PC-3 (cell line): Measurements from ENCODE around the gene GHRL. TPM values are rescaled to one million over a fixed set of nuclear protein-coding genes. Genes with fewer than 3 reads are reported as not detected.

Experiments
- ATAC-seq: fragments of 200-7000 bp; cut with Tn5 transposase; 2 replicates; pipeline ENCODE4 v1.9.1; 2020; ENCODE audit warnings: mild to moderate bottlenecking, moderate library complexity
- BruUV-seq: library from RNA; stranded (reverse); fragments of 400-500 nt; replicated peaks from 2 replicates; lab custom pipeline; 2021; lab: Mats Ljungman, UMichigan
- CTCF ChIA-PET: fragments of 300-600 bp; sonication (Branson Sonifier 250); formaldehyde crosslinking; loops from one replicate; lab custom pipeline; 2022; ENCODE audit warnings: antibody characterized with exemption; lab: Charles Lee
- POLR2A ChIA-PET: fragments of 300-600 bp; sonication (Branson Sonifier 250); formaldehyde crosslinking; loops from one replicate; lab custom pipeline; 2022; ENCODE audit warnings: antibody characterized with exemption; ENCODE audit not compliant: unreplicated experiment; lab: Charles Lee
- DNase-seq: peaks from one replicate; pipeline ENCODE4 v3.0.0-alpha.2; 2015
- H2AFZ ChIP-seq: fragments of 300-600 bp; sonication (generic); 2 replicates; pipeline ENCODE4 v1.6.0; 2016; ENCODE audit warnings: antibody characterized with exemption, low read length
- H3F3A ChIP-seq: fragments of 300-600 bp; sonication (generic); one replicate; pipeline ENCODE4 v1.6.0; 2017; ENCODE audit warnings: antibody characterized with exemption, low read length, control low read depth, mild to moderate bottlenecking; ENCODE audit not compliant: unreplicated experiment
- H3K27ac ChIP-seq: fragments of 300-600 bp; sonication (generic); 2 replicates; pipeline ENCODE4 v1.5.1; 2016; ENCODE audit warnings: mild to moderate bottlenecking, low read length
- H3K27me3 ChIP-seq: fragments of 300-600 bp; sonication (generic); 2 replicates; pipeline ENCODE4 v1.6.1; 2016; ENCODE audit warnings: low read length, mixed read lengths
- H3K36me3 ChIP-seq: fragments of 300-600 bp; sonication (generic); 2 replicates; pipeline ENCODE4 v1.6.1; 2016; ENCODE audit warnings: low read depth, mixed run types, low read length, mixed read lengths
- H3K4me1 ChIP-seq: fragments of 300-600 bp; sonication (generic); 2 replicates; pipeline ENCODE4 v1.5.1; 2016; ENCODE audit warnings: low read length; ENCODE audit not compliant: insufficient read depth
- H3K4me2 ChIP-seq: fragments of 300-600 bp; sonication (generic); 2 replicates; pipeline ENCODE4 v1.6.0; 2016; ENCODE audit warnings: low read length
- H3K4me3 ChIP-seq: fragments of 300-600 bp; sonication (generic); 2 replicates; pipeline ENCODE4 v1.5.1; 2016; ENCODE audit warnings: mild to moderate bottlenecking, low read length, mixed read lengths
- H3K79me2 ChIP-seq: fragments of 300-600 bp; sonication (generic); 2 replicates; pipeline ENCODE4 v1.6.1; 2017; ENCODE audit warnings: low read length, mixed read lengths
- H3K9ac ChIP-seq: fragments of 300-600 bp; sonication (generic); 2 replicates; pipeline ENCODE4 v1.6.0; 2016; ENCODE audit warnings: mild to moderate bottlenecking, low read length
- H3K9me2 ChIP-seq: fragments of 300-600 bp; sonication (generic); replicated peaks from 2 replicates; pipeline ENCODE4 v1.6.1; 2016; ENCODE audit warnings: mixed run types, low read length, mixed read lengths
- H3K9me3 ChIP-seq: fragments of 300-600 bp; sonication (generic); 2 replicates; pipeline ENCODE4 v1.6.1; 2016; ENCODE audit warnings: low read length, mixed read lengths
- H4K20me1 ChIP-seq: fragments of 300-600 bp; sonication (generic); 2 replicates; pipeline ENCODE4 v1.6.1; 2016; ENCODE audit warnings: low read length, mixed read lengths
- EZH2 ChIP-seq: fragments of 300-600 bp; sonication (generic); IDR thresholded peaks from one replicate; pipeline ENCODE4 v1.6.1; 2017; ENCODE audit warnings: antibody characterized with exemption, mild to moderate bottlenecking, low read length; ENCODE audit not compliant: unreplicated experiment
- EZH2phosphoT487 ChIP-seq: fragments of 300-600 bp; sonication (generic); IDR thresholded peaks from 2 replicates; pipeline ENCODE4 v1.6.1; 2018; ENCODE audit warnings: mild to moderate bottlenecking, antibody characterized with exemption, low read length, borderline replicate concordance
- intact Hi-C: fragments of 100-400 bp; cut with micrococcal nuclease; formaldehyde crosslinking; loops from 2 replicates; pipeline ENCODE4 v1.9.0; 2023
- total RNA-seq: library from RNA; depleted of rRNA; stranded (reverse); fragments of >200 nt; gene quantifications from 2 replicates; pipeline ENCODE4 v1.2.3, GENCODE V29; 2014
- TF ChIP-seq, protein P1 (sequence below): fragments of 300-600 bp; sonication (generic); conservative IDR thresholded peaks from 2 replicates; pipeline ENCODE4 v1.5.1; 2017; ENCODE audit warnings: antibody characterized with exemption, low read depth, mild to moderate bottlenecking, low read length

Gene GHRL
- total RNA-seq, 1 experiment from 2014 or later = not detected

DNA sequence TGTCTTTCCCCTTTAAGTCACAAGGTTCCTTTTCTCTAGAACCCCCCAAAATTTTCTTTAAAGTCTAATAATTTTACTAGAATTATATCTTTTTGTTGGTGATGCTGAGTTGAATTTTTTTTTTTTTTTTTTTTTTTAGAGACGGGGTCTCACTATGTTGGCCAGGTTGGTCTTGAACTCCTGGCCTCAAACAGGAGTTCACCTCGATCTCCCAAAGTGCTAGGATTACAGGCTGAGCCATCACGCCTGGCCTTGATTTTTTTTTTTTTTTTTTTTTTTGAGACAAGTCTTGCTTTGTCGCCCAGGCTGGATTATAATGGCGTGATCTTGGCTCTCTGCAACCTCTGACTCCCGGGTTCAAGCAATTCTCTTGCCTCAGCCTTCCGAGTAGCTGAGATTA is 15.9 kb upstream of the GHRL start:
- CTCF ChIA-PET = no interaction called here

GRCh38 chr3:10306156-10306555 is 13.4 kb upstream of the GHRL start:
- BruUV-seq = no TSS peak
- Histone ChIP-seq H3K4me3 (no peak overlapping the region), H3K36me3 (peaks cover 55% of the 10 kb centered on the region), H3K27ac (no peak overlapping the region), H3K9me3 (no peaks in the 10 kb centered on the region), H3K4me1 (no peaks in the 10 kb centered on the region), H3K9ac (no peak overlapping the region), H2AFZ (no peak overlapping the region), H3K4me2 (no peak overlapping the region), H4K20me1 (no peaks in the 10 kb centered on the region), H3K79me2 (no peaks in the 10 kb centered on the region), H3F3A (no peaks in the 10 kb centered on the region), H3K9me2 (no peaks in the 10 kb centered on the region), H3K27me3 (no peaks in the 10 kb centered on the region)
- DNase-seq (no peak), ATAC-seq (no peak)
- ChIA-PET CTCF (no interaction called here), POLR2A (no interaction called here)
- intact Hi-C loops = no loop called here
- TF ChIP-seq EZH2 (no peak), EZH2phosphoT487 (no peak)
- TF ChIP-seq, protein P1, sequence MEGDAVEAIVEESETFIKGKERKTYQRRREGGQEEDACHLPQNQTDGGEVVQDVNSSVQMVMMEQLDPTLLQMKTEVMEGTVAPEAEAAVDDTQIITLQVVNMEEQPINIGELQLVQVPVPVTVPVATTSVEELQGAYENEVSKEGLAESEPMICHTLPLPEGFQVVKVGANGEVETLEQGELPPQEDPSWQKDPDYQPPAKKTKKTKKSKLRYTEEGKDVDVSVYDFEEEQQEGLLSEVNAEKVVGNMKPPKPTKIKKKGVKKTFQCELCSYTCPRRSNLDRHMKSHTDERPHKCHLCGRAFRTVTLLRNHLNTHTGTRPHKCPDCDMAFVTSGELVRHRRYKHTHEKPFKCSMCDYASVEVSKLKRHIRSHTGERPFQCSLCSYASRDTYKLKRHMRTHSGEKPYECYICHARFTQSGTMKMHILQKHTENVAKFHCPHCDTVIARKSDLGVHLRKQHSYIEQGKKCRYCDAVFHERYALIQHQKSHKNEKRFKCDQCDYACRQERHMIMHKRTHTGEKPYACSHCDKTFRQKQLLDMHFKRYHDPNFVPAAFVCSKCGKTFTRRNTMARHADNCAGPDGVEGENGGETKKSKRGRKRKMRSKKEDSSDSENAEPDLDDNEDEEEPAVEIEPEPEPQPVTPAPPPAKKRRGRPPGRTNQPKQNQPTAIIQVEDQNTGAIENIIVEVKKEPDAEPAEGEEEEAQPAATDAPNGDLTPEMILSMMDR = no peak

More for the DNA sequence above, 15.9 kb upstream of the GHRL start:
- H3K4me3 ChIP-seq = no peak overlapping the region
- POLR2A ChIA-PET = no interaction called here
- H3K9ac ChIP-seq = no peak overlapping the region
- no peaks in the 10 kb centered on the region for H4K20me1 ChIP-seq
- H3K27ac ChIP-seq = no peak overlapping the region
- H2AFZ ChIP-seq = no peak overlapping the region
- peaks cover 64% of the 10 kb centered on the region for H3K36me3 ChIP-seq
- H3K27me3 ChIP-seq = no peaks in the 10 kb centered on the region
- no peaks in the 10 kb centered on the region for H3F3A ChIP-seq
- H3K9me2 ChIP-seq = no peaks in the 10 kb centered on the region
- H3K9me3 ChIP-seq = no peaks in the 10 kb centered on the region
- TF ChIP-seq, protein P1 = no peak
- TF ChIP-seq EZH2phosphoT487 (no peak), EZH2 (no peak)
- no peak overlapping the region for H3K4me2 ChIP-seq
- ATAC-seq (no peak), DNase-seq (no peak)
- H3K79me2 ChIP-seq = no peaks in the 10 kb centered on the region
- intact Hi-C loops = no loop called here
- BruUV-seq = no TSS peak
- no peaks in the 10 kb centered on the region for H3K4me1 ChIP-seq

DNA sequence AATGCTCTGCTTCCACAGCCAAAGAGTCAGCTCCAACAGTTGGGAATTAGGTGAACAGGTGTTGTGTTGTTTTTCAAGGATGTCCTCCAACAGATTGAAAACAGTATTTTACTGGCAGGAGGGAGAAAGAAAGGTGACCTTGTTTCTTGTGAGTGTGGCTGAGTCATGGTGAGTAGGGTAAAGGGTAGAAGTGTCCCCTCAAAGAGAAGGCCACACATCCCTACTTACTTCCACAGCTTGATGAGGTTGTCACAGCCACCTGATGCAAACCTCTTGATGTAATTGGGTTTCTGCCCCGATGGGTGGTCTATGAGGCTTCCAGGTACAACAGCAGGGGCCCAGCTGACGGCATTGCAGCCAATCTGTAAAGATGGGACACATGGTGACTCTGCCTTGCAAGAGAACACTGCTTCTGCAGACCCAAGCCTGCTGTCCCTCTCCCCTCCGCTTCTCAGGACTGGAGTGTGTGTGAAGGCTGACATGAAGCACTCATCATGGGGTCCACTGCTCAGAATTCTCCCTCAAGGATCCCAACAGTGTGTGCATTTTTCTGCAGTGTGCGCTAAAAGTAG is 12.7 kb upstream of the GHRL start:
- H2AFZ ChIP-seq = no peak overlapping the region
- H3K79me2 ChIP-seq = no peaks in the 10 kb centered on the region
- no peak overlapping the region for H3K4me2 ChIP-seq
- H3K9ac ChIP-seq = no peak overlapping the region
- ATAC-seq (no peak), DNase-seq (no peak)
- ChIA-PET POLR2A (no interaction called here), CTCF (no interaction called here)
- no TSS peak for BruUV-seq
- no peaks in the 10 kb centered on the region for H3K4me1 ChIP-seq
- no peaks in the 10 kb centered on the region for H3K27me3 ChIP-seq
- no peak overlapping the region for H3K27ac ChIP-seq
- TF ChIP-seq EZH2phosphoT487 = no peak
- TF ChIP-seq, protein P1 = no peak
- no peak for TF ChIP-seq EZH2
- H4K20me1 ChIP-seq = no peaks in the 10 kb centered on the region
- H3K9me2 ChIP-seq = no peaks in the 10 kb centered on the region
- no peaks in the 10 kb centered on the region for H3F3A ChIP-seq
- H3K36me3 ChIP-seq = peaks cover 62% of the 10 kb centered on the region
- H3K9me3 ChIP-seq = no peaks in the 10 kb centered on the region
- H3K4me3 ChIP-seq = no peak overlapping the region
- intact Hi-C loops = no loop called here
